DND-41 (cell line): ENCODE results near the gene RPL7A.

Experiments
- CTCF ChIP-seq: IDR thresholded peaks from 2 replicates; pipeline ENCODE4 v1.5.1; 2012; ENCODE audit warnings: borderline replicate concordance, low read length, moderate library complexity, mild to moderate bottlenecking; ENCODE audit not compliant: poor library complexity, severe bottlenecking; ENCODE audit errors: extremely low read depth
- EZH2 ChIP-seq: IDR thresholded peaks from 3 replicates; pipeline ENCODE4 v1.6.1; 2012; ENCODE audit warnings: borderline replicate concordance, low read depth, mild to moderate bottlenecking, moderate library complexity, low read length, inconsistent platforms; ENCODE audit not compliant: severe bottlenecking

GRCh38 chr9:133340256-133340655 is 7.8 kb upstream of the RPL7A start:
- TF ChIP-seq CTCF (no peak), EZH2 (no peak)
